GM19452 (cell line): ENCODE data around the gene ZNF580.

ENCODE experiments used
- ATAC-seq: cut with Tn5 transposase; IDR thresholded peaks from one replicate; pipeline ENCODE4 v1.9.1; 2021; ENCODE audit not compliant: unreplicated experiment

The ZNF580 gene, protein sequence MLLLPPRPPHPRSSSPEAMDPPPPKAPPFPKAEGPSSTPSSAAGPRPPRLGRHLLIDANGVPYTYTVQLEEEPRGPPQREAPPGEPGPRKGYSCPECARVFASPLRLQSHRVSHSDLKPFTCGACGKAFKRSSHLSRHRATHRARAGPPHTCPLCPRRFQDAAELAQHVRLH

DNA sequence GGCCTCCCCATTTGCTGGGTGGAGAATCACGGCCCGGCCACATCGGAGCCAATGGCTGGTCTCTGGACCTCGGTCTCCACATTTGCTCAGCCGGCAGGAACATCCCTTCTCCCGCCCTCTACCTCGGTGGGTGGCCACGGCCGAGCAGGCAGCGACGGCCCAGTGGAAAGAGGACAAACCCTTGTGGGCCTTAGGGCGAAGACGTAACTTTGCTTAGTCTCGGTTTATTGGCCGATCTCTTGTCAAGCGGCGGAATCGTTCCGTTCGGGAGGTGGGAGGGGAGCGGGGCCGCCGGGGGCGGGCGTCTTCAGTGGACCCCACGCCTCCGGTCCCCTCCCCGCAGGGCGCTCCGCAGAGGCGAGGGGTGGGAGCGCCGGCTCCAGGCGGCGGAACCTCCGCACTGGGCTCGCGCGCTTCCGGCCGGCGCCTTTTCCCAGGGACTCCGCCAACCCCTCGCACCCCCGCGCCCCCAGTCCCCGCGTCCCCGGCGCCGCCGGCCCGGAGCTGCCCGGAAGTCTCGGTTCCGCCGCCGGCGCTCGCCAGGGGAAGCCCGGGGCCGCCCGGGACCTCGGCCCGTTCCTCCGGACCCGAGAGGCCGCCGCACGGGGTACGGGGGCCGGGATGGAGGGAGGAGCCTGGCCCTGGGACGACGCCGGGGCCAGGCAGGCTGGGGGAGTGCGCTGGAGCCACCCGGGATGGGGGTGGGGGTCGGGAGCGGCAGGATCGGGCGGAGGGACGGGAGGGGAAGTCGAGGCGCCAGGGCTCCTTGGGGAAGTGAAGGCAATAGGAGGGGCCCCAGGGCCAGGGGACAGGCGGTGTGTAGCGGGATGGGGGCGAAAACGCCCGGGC, at the start of gene ZNF580:
Gene ZNF580 (plus strand): TSS at position 426 of the 849 bp plus-strand sequence. CDS start 1,507 bp downstream, outside the sequence.
- ATAC-seq, result no peak

DNA sequence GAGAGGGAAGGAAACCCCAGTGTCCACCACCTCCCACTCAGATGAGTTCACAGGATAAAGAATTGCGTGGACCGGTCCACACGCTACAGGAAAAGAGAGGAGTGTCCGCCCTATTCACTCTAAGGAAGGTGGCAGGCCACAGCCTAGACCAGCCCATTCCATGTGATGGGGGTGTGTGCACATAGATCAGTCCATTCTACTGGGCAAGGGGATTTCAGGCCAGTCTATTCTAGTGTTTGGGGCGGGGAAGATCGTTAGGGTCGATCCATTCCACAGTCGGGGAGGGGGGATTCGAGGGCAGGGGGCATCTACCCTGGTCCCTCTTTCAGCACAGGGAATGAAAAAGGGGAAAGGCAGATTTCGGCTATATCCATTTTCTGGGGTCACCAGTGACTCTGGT, 49.2 kb upstream of the ZNF580 start:
- ATAC-seq, result no peak

DNA sequence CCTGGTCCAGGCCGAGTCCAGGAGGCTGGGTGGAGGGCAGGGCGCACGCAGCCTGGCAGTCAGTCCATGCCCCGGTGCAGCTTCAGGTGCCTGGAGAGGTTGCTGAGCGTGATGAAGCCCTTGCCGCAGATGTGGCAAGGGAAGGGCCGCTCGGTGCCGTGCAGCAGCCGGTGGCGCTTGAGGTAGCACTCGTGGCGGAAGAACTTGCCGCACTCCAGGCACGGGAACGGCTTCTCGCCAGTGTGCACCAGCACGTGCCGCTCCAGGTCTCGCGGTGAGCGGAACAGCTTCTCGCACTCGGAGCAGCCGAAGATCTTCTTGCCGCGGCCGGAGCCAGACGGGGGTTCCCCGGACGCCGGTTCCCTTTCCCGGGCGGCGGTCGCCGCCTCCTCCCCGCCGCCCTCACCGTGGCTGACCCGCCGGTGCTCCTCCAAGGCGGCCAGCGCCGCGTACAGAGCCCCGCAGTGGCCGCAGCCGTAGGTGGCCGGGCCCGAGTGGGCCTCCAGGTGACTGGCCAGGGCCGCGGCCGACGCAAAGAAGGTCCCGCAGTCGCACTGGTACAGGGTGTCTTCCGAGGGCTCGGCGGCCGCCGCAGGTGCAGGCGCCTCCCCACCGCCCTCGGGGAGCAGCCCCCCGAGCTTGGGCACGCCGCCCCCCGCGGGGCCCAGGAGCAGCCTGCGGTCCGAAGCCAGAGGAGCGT, 48.3 kb upstream of the ZNF580 start:
- ATAC-seq, result no peak

DNA sequence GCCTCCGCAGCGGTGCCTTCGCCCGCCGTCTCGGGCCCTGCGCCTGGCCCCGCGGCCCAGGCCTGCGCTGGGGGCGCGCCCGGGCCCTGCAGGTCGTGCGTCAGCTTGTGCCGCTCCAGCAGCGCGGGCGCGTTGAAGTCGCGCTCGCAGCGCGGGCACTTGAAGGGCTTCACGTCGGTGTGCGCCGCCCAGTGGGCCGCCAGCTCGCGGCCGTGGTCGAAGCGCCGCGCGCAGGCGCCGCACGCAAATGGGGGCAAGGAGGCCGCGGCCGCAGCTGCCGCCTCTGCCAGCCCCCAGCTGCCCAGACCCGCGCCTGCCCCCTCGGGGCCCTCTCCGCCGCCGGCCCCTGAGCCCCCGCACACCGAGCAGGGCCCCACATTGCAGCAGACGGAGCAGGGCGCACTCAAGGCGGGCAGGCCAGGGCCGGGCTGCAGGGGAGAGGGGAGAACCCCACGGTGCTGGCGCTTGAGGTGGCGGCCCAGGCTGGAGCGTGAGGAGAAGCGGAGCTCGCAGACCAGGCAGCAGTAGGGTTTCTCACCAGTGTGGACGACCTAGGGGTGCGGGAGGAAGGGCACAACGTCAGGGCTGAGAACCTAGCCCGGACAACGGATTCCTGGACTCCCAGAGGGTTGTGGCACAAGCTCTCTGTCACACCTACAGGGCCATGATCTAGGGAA, 47.6 kb upstream of the ZNF580 start:
- no peak for ATAC-seq

DNA sequence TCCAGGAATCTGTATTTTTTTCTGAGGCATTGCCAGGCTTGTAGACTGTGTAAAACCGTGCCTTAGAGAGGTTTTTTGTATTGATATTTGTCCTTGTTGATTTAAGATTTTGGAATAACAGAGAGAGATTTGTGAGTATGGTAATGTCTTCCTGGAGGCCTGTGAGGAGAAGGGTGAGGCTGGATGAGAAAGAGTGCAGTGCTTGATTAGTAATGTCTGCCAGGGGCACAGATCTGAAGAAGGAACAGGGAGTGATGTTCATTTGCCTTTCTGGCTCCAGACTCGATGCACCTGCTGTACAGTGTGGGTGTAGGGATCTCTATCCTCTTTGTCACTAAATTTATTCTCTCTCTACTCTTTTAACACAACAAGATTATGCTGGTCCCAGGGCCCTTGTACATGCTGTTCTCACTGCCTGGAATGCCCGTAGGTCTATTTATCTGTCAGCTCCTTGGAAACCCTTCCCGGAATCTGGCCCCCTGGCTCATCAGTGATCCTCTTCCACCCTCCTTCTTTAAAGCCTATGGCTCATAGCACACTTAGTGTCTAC, 45.7 kb upstream of the ZNF580 start:
- ATAC-seq, result no peak

DNA sequence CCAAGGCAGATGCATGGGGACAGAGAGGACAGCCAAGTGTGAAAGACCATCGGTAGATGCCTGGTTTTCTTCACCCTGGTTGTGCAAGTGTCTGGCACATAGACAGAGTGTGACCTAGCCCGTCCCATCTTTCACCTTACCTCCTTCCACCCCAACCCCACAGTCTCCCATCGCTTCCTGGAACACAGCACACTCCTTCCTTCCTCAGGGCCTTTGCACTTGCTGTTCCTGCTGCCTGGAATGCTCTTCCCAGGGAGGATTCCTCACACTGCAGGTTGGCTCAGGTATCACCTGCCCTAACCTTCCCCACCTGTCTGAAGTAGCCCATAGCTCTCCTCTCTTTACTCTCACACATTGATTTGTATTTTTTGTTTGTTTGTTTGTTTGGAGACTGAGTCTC, 44.5 kb upstream of the ZNF580 start:
- no peak for ATAC-seq

DNA sequence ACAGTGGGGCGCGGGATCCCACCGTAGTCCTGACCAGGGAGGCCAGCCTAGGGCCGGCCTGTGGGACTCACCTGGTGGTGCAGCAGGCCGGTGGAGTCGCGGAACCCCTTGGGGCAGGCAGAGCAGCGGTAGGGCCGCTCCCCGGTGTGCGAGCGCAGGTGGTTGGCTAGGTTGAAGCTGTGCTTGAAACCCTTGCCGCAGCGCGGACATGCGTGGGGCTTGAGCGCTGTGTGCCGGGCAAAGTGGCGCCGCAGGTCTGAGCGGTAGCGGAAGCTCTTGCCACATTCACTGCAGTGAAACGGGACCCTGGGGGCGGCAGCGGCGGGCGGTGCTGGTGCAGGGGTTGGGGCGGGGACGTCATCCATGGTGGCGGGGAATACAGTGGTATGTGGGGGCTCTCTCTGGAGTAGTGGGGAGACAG, 43.3 kb upstream of the ZNF580 start:
- ATAC-seq, result no peak

DNA sequence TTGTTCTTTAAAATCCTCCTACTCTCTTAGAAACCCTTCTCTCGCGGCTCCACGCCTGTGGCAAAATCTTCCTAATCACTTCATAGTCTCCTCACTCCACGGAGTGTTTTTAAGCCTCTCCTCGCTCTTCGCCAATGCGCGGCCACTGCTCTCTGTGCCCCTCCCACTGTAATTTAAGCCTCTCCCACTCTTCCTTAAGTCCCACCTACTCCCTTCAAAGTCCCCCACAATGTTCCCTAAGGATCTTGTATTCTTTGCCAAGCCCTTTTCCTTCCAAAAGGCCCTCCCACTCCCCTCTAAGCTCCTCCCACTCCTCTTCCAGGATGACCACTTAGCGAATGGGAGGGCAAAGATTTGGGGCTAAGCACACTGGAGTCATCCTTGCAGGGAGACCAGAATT, 42.8 kb upstream of the ZNF580 start:
- no peak for ATAC-seq

DNA sequence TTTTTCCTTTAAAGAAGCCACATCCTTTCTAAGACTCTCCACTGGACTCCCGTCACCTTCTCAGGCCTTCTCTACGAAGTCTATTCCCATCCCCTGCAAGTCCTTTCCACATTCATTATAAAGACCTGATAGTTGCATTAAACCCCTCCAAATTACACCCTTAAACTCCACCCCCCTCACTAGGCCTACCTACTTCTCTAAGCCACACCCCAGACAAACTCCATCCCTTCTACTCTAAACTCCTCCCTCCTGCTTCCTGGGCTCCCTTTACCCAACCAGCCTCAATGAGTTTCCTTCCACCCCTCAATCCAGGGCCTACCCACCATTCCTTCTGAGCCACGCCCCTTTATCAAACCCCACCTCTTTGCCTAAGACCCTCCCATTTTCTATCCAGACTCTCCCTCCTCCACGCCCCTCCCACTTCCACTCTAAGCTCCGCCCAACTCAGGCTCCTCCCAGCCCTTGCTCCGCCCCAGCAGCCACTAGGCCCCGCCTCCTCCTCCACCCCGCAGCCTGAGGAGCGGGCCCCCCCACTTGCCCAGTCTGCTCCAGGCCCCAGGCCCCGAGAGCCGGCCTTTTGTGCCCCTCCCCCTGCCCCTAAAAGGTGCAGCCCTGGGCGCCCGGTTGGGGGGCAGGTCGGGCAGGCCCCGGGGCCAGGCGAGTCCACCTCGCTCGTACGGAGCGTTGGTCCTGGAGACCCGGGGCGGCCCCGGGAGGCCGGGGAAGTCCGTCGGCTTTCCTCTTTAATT, 41.9 kb upstream of the ZNF580 start:
- ATAC-seq, result peak; percentile 48

DNA sequence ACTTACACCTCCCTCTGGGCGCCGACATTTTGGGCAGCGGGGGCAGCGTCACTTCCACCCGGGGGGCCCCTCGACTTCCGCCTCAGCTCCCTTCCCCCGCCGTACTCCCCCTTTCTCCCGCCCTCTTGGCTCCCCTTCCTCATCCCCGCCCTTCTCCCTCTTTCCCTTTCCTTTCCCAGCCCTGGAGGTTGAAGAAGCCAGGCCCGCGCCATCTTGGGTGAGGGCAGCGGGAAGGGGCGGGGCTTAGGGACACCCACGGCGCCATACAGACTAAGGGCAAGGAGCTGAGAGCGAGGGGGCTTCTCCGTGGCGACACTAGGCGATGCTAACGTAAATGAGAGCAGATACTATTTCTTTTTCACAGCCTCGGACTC, 41.3 kb upstream of the ZNF580 start, which contains the start of gene FIZ1:
Gene FIZ1 (minus strand): TSS at position 50 of the 374 bp plus-strand sequence. CDS start 1,652 bp downstream, outside the sequence.
- peak; percentile 44 for ATAC-seq

DNA sequence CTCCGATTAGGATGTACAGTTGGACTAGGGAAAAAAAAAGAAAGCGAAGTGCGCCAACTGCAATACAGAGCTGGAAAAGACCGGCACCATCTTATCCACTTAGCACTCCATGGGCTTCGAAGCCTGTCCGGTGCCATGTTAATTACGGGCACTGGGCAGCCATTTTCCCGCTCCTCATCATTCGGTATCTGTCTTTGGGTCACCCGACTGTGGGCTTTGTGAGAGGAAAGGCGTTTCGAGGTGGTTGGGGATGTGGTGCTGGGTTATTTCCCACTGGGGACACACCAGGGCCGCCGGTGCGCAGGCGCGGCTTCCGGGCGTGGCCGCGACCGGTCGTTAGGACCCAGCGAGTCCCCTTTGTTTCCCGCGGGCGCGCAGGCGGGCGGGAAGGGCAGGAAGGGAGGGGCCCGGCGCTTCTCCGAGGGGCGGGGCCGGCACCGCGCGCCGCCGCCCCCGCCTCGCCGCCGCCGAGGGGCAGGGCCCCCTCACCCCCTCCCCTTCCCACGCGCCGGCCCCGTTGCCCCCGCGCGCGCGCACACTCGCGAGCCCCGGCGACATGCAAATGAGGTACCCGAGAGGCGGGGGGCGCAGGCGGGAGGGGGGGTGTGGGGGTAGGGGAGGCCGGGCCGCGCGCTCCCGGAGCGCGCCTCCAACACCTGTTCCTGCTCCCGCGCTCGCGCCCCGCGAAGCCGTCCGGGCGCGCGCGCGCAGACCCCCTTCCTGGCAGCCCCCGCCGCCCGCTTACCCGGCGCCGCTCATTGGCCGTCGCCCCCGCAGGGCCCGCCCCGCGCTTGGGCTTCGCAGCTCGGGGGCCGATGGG, 40.8 kb upstream of the ZNF580 start, which contains the start of gene ZNF524:
Gene ZNF524 (plus strand): TSS at position 447 of the 820 bp plus-strand sequence. CDS start 1,825 bp downstream, outside the sequence.
- ATAC-seq, result peak; percentile 42

DNA sequence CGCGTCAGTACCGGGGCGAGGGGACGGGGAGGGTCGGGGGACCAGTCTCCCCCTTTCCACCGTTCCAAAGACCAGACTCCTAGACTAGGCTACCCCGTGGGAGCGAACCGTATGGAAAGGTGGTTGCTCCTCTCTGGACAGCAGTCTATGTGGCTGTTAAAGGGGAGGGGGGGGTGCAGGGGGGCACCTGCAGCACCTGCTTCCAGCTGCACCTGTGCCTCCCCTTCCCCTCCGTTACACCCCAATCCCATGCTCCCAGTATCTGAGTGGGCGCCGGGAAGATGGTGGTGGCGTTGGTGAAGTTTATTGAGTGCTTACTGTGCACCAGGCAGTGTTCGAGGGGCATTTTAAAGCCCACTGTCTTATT, 40.2 kb upstream of the ZNF580 start:
- no peak for ATAC-seq

DNA sequence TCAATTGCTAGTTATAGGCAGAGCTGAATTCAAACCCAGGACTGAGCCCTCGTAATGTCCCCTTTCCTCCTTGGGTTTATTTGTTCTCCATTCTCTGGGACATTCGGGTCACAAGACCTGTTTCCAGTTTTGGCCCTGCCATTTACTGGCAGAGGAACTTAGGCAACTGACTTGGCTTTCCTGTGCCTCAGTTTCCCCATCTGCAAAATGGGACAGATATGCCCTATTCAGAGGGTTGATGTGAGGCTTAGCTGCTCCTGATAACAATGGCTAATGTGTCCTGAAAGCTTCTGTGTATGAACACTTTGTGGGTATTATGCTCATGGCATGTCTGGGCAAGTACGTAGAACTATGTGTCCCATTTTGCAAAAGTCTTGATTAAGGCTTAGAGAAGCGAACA, 39.7 kb upstream of the ZNF580 start:
- no peak for ATAC-seq

DNA sequence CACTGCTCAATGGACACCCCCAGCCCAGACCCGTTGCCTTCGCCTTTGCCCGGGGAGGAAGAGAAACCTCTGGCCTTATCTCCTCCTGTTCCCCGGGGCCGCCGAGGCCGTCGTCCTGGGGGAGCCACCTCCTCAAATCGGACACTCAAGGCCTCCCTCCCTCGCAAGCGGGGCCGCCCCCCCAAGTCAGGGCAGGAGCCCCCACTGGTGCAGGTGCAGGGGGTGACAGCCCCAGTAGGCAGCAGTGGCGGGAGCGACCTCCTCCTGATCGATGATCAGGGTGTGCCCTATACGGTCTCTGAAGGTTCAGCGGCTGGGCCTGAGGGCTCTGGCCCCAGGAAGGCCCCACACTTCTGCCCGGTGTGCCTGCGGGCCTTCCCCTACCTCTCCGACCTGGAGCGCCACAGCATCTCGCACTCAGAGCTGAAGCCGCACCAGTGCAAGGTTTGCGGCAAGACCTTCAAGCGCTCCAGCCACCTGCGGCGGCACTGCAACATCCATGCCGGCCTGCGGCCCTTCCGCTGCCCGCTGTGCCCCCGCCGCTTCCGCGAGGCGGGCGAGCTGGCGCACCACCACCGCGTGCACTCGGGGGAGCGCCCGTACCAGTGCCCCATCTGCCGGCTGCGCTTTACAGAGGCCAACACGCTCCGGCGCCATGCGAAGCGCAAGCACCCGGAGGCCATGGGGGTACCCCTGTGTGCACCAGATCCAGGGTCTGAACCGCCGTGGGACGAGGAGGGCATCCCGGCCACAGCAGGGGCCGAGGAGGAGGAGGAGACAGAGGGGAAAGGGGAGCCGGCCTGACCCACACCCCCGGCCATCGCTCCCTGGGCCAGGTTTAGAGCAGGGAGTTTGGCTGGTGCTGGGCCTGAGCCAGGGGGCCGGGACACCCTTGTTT, 38.4 kb upstream of the ZNF580 start:
- ATAC-seq, result no peak

DNA sequence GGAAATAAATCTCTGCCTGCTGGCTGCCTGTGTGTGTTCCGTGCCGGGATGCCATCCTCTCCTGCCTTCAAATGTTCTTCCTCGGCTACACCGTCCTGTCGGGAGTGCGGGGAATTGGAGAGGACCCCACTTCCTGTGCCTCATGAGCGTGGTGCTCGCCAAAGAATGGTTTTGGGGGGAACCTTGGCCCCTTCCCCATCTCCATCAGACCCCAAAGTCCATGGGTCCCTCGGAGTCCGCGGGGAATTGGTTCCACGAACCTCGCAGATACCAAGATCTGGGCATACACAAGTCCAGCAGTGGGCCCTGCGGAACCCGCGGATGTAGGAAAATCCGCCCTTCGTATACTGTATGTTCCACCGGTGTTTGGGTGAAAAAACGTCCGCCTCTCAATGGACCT, 37.7 kb upstream of the ZNF580 start:
- no peak for ATAC-seq

DNA sequence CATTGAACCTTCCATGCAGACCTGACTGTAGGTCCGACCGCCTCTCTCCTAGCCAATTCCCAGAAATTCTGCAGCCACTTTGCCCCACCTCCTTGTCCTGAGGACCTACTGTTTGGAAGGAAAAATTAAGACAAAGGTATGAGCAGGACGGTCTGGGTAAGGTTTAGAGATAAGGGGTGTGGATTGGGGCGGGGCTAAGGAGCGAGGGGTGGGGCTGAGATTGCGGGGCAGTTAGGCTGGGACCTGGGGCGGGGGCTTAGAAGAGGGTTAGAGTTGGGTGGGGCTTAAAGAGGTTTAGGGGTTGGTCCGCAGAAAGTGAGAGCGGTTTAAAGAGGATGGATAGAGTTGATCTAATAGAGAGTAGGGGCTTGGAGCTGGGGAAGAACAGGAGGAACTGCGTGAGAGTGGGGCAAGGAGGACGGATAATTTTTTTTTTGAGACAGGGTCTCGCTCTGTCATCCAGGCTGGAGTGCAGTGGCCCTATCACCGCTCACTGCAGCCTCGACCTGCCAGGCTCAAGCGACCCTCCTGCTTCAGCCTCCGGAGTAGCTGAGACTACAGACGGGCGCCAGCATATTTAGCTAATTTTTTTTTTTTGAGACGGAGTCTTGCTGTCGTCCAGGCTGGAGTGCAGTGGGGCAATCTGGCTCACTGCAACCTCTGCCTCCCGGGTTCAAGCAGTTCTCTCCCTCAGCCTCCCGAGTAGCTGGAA, 37.1 kb upstream of the ZNF580 start:
- no peak for ATAC-seq

DNA sequence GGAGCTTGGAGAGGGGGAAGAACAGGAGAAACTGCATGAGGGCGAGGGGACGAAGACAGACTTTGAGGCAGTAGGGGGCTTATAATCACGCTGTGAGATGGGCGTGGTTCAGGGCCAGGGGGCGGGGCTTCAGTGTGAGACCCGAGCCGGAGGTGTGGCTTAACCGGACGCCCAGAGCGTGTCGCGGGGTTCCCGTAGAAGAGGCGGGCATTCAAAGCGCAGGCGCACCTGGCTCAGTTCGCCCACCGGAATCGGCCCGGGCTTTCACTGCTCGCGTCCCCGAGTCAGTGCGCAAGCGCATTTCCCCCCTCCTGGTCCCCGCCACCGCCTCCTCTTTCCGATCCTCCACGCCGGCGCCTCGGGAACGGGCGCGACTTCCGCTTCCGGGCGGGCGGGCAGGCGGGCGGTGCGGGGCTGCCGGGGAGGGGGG, 35.6 kb upstream of the ZNF580 start:
- ATAC-seq, result peak; percentile 68
